HFFc6 (cell line): ENCODE results near the gene PPP2R2B. TPM values are rescaled to one million over a fixed set of nuclear protein-coding genes. Genes with fewer than 3 reads are reported as not detected.
A peak's percentile ranks its signal among the peaks of the same experiment; 100 is the strongest.
"Not testable (repeated sequence)": the region's sequence is repeated elsewhere in the genome, so short reads cannot be mapped to it uniquely, and the experiment has no call there.

ENCODE experiments used
- DNase-seq: peaks from one replicate; pipeline ENCODE4 v3.0.0-alpha.2; 2018
- H3K27ac Mint-ChIP-seq: 2 replicates; pipeline ENCODE4 v1.8.0; 2020; ENCODE audit warnings: mild to moderate bottlenecking, mixed read lengths
- H3K27me3 Mint-ChIP-seq: 2 replicates; pipeline ENCODE4 v1.8.0; 2021; ENCODE audit warnings: mild to moderate bottlenecking, moderate library complexity, mixed read lengths; ENCODE audit not compliant: insufficient read depth
- H3K36me3 Mint-ChIP-seq: 2 replicates; pipeline ENCODE4 v1.8.0; 2021; ENCODE audit warnings: low read depth, mixed read lengths
- H3K4me1 Mint-ChIP-seq: 2 replicates; pipeline ENCODE4 v1.8.0; 2020; ENCODE audit warnings: low read depth, mixed read lengths
- H3K4me3 Mint-ChIP-seq: 2 replicates; pipeline ENCODE4 v1.8.0; 2020; ENCODE audit warnings: mild to moderate bottlenecking, moderate library complexity, mixed read lengths
- H3K9me3 Mint-ChIP-seq: 2 replicates; pipeline ENCODE4 v1.8.0; 2020; ENCODE audit warnings: mild to moderate bottlenecking, mixed read lengths
- total RNA-seq, 6 experiments: library from RNA; stranded (reverse); fragmentation: NEBNext Ultra II Directional; extraction: Animal tissue kit (Norgen Biotek cat#: 25700); gene quantifications; 2 replicates in 1 of 6; 3 replicates in 5 of 6; pipeline ENCODE4 v1.2.3, GENCODE V29; 2021
- TF ChIP-seq, protein P1 (sequence below): fragments of 200-600 bp; sonication (generic); IDR thresholded peaks from 2 replicates; pipeline ENCODE4 v1.5.0; 2021; ENCODE audit warnings: antibody characterized with exemption, mild to moderate bottlenecking

Gene PPP2R2B
- total RNA-seq, 6 experiments from 2014 or later: not detected

DNA sequence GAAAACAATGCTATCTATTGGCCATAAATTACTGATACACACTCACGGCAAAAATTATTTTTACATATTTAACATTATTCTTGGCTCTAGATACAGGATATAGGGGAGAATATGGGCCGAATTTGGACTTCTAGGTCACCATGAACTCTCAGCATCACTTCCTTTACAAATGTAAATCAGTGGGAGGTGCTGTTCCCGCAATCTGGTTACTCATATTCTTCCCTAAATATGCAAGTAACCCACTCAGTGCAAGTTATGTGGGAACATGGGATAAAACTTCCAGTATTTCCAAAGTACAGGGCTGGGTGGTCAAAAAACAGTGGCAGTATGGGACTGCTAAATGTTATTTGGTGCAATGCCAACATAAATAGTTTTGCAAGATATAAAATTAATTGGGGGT, 145.6 kb downstream of the PPP2R2B start:
- H3K4me1 Mint-ChIP-seq: peaks cover 25% of the 10 kb centered on the region

DNA sequence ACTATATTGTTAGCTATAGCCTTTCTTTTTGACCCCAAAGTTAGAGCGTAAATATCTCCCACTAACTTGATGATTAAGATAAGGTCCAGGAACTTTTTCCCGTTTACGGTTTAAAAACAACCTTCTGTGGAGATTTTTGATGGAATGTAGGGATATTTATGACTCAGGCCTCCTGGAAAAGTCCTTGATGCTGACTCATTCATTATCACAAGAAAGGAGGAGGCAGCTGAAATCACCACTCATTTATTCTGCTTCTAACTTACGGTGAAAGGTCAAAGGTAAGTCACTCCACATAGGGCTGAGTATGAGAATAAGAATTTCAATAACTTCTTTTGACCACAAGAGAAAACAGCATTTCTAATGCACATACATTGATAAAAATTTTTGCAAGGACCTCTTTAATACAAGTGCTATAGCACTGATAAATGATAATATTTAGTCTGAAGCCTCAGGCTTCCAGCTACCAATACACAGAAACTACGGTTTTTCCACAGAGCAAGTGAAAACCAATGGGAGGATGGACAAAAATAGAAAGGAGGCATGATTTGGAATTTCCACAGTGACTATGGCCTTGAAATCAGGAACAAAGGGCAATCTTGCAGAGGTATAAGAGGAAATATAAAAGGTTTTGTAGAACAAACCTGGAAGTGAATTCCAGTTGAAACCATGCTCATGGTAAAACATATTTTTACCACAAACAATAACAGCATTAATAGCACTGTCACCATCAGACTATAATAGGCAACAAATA, 146.5 kb downstream of the PPP2R2B start:
- TF ChIP-seq, protein P1, sequence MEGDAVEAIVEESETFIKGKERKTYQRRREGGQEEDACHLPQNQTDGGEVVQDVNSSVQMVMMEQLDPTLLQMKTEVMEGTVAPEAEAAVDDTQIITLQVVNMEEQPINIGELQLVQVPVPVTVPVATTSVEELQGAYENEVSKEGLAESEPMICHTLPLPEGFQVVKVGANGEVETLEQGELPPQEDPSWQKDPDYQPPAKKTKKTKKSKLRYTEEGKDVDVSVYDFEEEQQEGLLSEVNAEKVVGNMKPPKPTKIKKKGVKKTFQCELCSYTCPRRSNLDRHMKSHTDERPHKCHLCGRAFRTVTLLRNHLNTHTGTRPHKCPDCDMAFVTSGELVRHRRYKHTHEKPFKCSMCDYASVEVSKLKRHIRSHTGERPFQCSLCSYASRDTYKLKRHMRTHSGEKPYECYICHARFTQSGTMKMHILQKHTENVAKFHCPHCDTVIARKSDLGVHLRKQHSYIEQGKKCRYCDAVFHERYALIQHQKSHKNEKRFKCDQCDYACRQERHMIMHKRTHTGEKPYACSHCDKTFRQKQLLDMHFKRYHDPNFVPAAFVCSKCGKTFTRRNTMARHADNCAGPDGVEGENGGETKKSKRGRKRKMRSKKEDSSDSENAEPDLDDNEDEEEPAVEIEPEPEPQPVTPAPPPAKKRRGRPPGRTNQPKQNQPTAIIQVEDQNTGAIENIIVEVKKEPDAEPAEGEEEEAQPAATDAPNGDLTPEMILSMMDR: no peak
- Mint-ChIP-seq H3K4me1 (peaks cover 25% of the 10 kb centered on the region), H3K27ac (peak overlapping the region; percentile 35), H3K27me3 (peaks cover 4% of the 10 kb centered on the region; the same call in 1 of the 2 replicates), H3K36me3 (peaks cover 10% of the 10 kb centered on the region), H3K4me3 (peak overlapping the region; percentile 6; the same call in 1 of the 2 replicates), H3K9me3 (peaks cover 35% of the 10 kb centered on the region)
- peak; percentile 76 for DNase-seq

More for the DNA sequence above, 145.6 kb downstream of the PPP2R2B start:
- peaks cover 10% of the 10 kb centered on the region for H3K36me3 Mint-ChIP-seq
- TF ChIP-seq, protein P1: no peak
- no peak overlapping the region for H3K27ac Mint-ChIP-seq
- peaks cover 6% of the 10 kb centered on the region for H3K27me3 Mint-ChIP-seq
- no peak overlapping the region for H3K4me3 Mint-ChIP-seq
- H3K9me3 Mint-ChIP-seq: peaks cover 31% of the 10 kb centered on the region
- DNase-seq: no peak

DNA sequence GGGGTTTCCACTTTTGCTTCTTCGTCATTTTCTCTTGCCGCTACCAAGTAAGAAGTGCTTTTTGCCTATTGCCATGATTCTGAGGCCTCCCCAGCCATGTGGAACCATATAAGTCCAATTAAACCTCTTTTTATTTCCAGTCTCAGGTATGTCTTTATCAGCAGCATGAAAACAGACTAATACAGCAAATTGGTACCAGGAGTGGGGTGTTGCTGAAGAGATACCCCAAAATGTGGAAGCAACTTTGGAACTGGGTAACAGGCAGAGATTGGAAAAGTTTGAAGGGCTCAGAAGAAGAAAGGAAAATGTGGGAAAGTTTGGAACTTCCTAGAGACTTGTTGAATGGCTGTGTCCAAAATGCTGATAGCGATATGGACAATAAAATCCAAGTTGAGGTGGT, 149.8 kb downstream of the PPP2R2B start:
- H3K36me3 Mint-ChIP-seq, H3K27ac Mint-ChIP-seq, DNase-seq, H3K27me3 Mint-ChIP-seq, H3K4me3 Mint-ChIP-seq: not testable (repeated sequence)
- Mint-ChIP-seq H3K9me3 (peaks cover 32% of the 10 kb centered on the region), H3K4me1 (peaks cover 25% of the 10 kb centered on the region)

DNA sequence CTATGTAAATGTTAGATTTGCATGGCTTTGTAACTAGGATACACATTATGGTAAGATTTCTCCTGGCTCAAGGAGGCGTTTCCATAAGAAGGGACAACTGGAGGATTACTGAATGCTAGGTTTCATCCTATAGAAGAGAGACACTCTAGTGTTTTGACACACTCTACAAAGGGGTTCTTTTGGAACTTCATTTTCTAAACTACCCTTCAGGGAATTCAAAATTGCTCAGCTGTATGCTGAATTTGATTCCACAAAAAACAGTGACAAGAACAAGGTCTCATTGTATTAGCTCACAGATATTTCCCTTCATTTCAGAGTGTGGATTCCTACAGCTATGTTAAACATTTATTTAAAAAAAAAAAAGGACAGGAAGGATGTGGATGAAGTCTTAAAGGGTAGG, 151.7 kb downstream of the PPP2R2B start:
- TF ChIP-seq, protein P1: no peak
- H3K27ac Mint-ChIP-seq: no peak overlapping the region

DNA sequence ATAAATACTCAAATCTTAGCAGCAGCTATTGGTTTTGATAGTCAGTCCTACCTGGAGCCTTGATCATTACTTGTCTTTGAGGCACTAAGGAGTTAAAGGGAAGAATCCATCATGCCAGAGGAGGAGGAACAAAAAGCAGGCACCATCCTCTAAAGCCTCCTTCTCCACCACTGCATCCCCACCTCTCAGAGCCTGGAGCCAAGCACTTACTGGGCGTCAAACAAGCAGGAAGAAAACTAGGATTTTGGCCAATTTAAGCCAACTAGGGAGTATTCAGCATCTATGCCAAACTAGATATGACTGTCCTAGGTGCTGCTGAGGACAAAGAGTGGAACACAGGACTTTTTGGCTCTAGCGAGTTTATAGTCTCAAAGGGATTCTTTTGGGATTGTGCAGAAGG, 152.5 kb downstream of the PPP2R2B start:
- Mint-ChIP-seq H3K27me3 (peaks cover 2% of the 10 kb centered on the region; the same call in 1 of the 2 replicates), H3K27ac (no peak overlapping the region), H3K36me3 (peaks cover 10% of the 10 kb centered on the region), H3K9me3 (peaks cover 31% of the 10 kb centered on the region), H3K4me3 (no peak overlapping the region), H3K4me1 (peaks cover 6% of the 10 kb centered on the region; the same call in 1 of the 2 replicates)
- TF ChIP-seq, protein P1: no peak
- DNase-seq: no peak

More for the DNA sequence above, 151.7 kb downstream of the PPP2R2B start:
- Mint-ChIP-seq H3K36me3 (peaks cover 10% of the 10 kb centered on the region), H3K4me3 (no peak overlapping the region), H3K4me1 (peaks cover 14% of the 10 kb centered on the region), H3K9me3 (peaks cover 32% of the 10 kb centered on the region), H3K27me3 (peaks cover 2% of the 10 kb centered on the region; the same call in 1 of the 2 replicates)
- no peak for DNase-seq

DNA sequence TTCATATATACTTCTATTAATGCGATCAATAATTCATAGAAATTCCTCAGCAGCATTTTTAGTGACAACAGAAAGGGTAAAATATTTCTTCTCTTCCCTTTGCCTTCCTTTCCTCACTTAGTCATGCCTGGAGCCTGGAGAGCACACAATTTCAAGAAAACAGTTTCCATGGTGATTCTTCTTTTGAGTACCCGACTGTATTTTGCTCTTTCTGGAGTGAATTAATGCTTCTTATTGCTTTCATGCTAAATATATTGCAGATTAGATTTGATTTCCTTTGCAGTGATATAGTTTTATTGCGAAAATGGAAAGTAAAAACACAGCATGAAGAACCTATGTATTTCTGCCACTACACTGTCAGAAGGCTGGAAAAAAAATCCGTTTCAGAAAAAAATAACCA, 153.5 kb downstream of the PPP2R2B start:
- TF ChIP-seq, protein P1: no peak
- no peak overlapping the region for H3K27ac Mint-ChIP-seq
- H3K9me3 Mint-ChIP-seq: peaks cover 21% of the 10 kb centered on the region
- H3K36me3 Mint-ChIP-seq: peaks cover 10% of the 10 kb centered on the region
- DNase-seq: no peak
- H3K4me1 Mint-ChIP-seq: no peaks in the 10 kb centered on the region
- H3K27me3 Mint-ChIP-seq: peaks cover 2% of the 10 kb centered on the region; the same call in 1 of the 2 replicates
- H3K4me3 Mint-ChIP-seq: no peak overlapping the region
